Smooth muscle cell (in vitro differentiated cells): ENCODE data around the gene MT4. TPM values are rescaled to one million over a fixed set of nuclear protein-coding genes. Genes with fewer than 3 reads are reported as not detected.
"Not testable (repeated sequence)": the region's sequence is repeated elsewhere in the genome, so short reads cannot be mapped to it uniquely, and the experiment has no call there.

Source experiments
- DNase-seq: peaks from one replicate; lab custom pipeline; 2025; ENCODE audit not compliant: unreplicated experiment; lab: John Stamatoyannopoulos, UW
- H2AFZ ChIP-seq: fragments of 200-600 bp; sonication (generic); 2 replicates; pipeline ENCODE4 v1.6.0; 2016; ENCODE audit warnings: antibody characterized with exemption, low read depth, mild to moderate bottlenecking
- H3F3A ChIP-seq: fragments of 200-600 bp; sonication (generic); 2 replicates; pipeline ENCODE4 v1.6.0; 2017; ENCODE audit warnings: antibody characterized with exemption, low read depth
- H3K27ac ChIP-seq: fragments of 200-600 bp; sonication (generic); 2 replicates; pipeline ENCODE4 v1.5.1; 2016; ENCODE audit warnings: low read depth, mild to moderate bottlenecking
- H3K27me3 ChIP-seq: fragments of 200-600 bp; sonication (generic); 2 replicates; pipeline ENCODE4 v1.6.1; 2016; ENCODE audit warnings: low read depth, mild to moderate bottlenecking
- H3K36me3 ChIP-seq: fragments of 200-600 bp; sonication (generic); 2 replicates; pipeline ENCODE4 v1.5.1; 2016; ENCODE audit warnings: low read depth
- H3K4me1 ChIP-seq: fragments of 200-600 bp; sonication (generic); 2 replicates; pipeline ENCODE4 v1.5.1; 2016; ENCODE audit warnings: low read depth
- H3K4me2 ChIP-seq: fragments of 200-600 bp; sonication (generic); 2 replicates; pipeline ENCODE4 v1.6.0; 2016; ENCODE audit warnings: mild to moderate bottlenecking
- H3K4me3 ChIP-seq: fragments of 200-600 bp; sonication (generic); 2 replicates; pipeline ENCODE4 v1.5.1; 2016; ENCODE audit warnings: mild to moderate bottlenecking
- H3K79me2 ChIP-seq: fragments of 200-600 bp; sonication (generic); 2 replicates; pipeline ENCODE4 v1.6.0; 2016; ENCODE audit warnings: low read depth, mild to moderate bottlenecking
- H3K9ac ChIP-seq: fragments of 200-600 bp; sonication (generic); 2 replicates; pipeline ENCODE4 v1.6.0; 2016; ENCODE audit warnings: low read depth
- H3K9me3 ChIP-seq: fragments of 200-600 bp; sonication (generic); replicated peaks from 2 replicates; pipeline ENCODE4 v1.5.1; 2016; ENCODE audit warnings: low read depth
- H4K20me1 ChIP-seq: fragments of 200-600 bp; sonication (generic); 2 replicates; pipeline ENCODE4 v1.6.0; 2016; ENCODE audit warnings: low read depth
- WGBS: methylation state at CpG from one replicate; pipeline ENCODE4 v1.1.7; 2016; ENCODE audit warnings: low lambda C conversion rate; 5-methylcytosine and 5-hydroxymethylcytosine counted together
- polyA plus RNA-seq: library from polyadenylated mRNA; unstranded; fragments of >200 nt; fragmentation: Nextera tagmentation; extraction: Ambion mirVana; gene quantifications from 2 replicates; pipeline ENCODE4 v1.2.1, GENCODE V29; 2016
- total RNA-seq: library from RNA; depleted of rRNA; stranded (reverse); fragments of >200 nt; gene quantifications from 2 replicates; pipeline ENCODE4 v1.2.3, GENCODE V29; 2014
- TF ChIP-seq, protein P1 (sequence below): fragments of 200-600 bp; sonication (generic); IDR thresholded peaks from 2 replicates; pipeline ENCODE4 v1.5.1; 2017; ENCODE audit warnings: borderline replicate concordance, mild to moderate bottlenecking, antibody characterized with exemption; ENCODE audit not compliant: insufficient read depth, poor library complexity, severe bottlenecking

MT4 gene
- total and polyA plus RNA-seq, 2 experiments from 2014 or later, result not detected

- H3K9me3 ChIP-seq, result no peaks in the 10 kb centered on the region
- no peak for DNase-seq
- H2AFZ ChIP-seq, result no peak overlapping the region
- no peak overlapping the region for H3K9ac ChIP-seq
- H3K79me2 ChIP-seq, result no peaks in the 10 kb centered on the region
- no peaks in the 10 kb centered on the region for H3K36me3 ChIP-seq
- H3F3A ChIP-seq, result no peaks in the 10 kb centered on the region
- H3K4me3 ChIP-seq, result no peak overlapping the region
- H3K27me3 ChIP-seq, result no peaks in the 10 kb centered on the region
- 81% methylated on average over 4 of the region's 4 CpGs for WGBS
- no peak overlapping the region for H3K4me2 ChIP-seq
- TF ChIP-seq, protein P1, sequence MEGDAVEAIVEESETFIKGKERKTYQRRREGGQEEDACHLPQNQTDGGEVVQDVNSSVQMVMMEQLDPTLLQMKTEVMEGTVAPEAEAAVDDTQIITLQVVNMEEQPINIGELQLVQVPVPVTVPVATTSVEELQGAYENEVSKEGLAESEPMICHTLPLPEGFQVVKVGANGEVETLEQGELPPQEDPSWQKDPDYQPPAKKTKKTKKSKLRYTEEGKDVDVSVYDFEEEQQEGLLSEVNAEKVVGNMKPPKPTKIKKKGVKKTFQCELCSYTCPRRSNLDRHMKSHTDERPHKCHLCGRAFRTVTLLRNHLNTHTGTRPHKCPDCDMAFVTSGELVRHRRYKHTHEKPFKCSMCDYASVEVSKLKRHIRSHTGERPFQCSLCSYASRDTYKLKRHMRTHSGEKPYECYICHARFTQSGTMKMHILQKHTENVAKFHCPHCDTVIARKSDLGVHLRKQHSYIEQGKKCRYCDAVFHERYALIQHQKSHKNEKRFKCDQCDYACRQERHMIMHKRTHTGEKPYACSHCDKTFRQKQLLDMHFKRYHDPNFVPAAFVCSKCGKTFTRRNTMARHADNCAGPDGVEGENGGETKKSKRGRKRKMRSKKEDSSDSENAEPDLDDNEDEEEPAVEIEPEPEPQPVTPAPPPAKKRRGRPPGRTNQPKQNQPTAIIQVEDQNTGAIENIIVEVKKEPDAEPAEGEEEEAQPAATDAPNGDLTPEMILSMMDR, result no peak
- H4K20me1 ChIP-seq, result no peaks in the 10 kb centered on the region
- H3K4me1 ChIP-seq, result no peaks in the 10 kb centered on the region
- H3K27ac ChIP-seq, result no peak overlapping the region
Measured at GRCh38 chr16:56577300-56577625, 12.4 kb downstream of the MT4 start.

GRCh38 chr16:56580391-56581048 lies 15.6 kb downstream of the MT4 start:
- Histone ChIP-seq H3K9ac (no peak overlapping the region), H3K79me2 (no peaks in the 10 kb centered on the region), H3K4me1 (no peaks in the 10 kb centered on the region), H3K27ac (no peak overlapping the region), H3K27me3 (peaks cover 3% of the 10 kb centered on the region), H3F3A (no peaks in the 10 kb centered on the region), H2AFZ (no peak overlapping the region), H3K4me3 (no peak overlapping the region), H3K36me3 (no peaks in the 10 kb centered on the region), H3K4me2 (no peak overlapping the region), H3K9me3 (no peaks in the 10 kb centered on the region), H4K20me1 (no peaks in the 10 kb centered on the region)
- TF ChIP-seq, protein P1, result no peak
- DNase-seq, result no peak
- 75% methylated on average over 6 of the region's 6 CpGs for WGBS

DNA sequence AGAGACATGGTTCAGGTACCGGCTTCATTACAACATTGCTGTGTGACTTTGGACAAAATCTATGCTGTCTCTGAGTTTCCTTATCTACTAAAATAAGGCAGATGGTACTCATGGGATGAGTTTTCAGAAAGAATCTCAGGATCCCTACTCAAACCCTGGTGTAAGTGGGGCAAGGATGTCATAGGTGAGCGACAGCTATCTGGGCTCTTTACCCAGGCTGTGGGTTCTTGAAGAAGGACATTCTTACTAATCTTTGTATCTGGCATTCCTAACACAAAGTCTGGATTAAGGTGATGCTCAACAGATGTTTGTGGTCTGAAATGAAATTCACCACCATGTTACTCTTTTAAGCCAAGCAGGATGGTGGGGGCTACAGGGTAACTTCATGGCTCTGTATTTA lies 18.0 kb downstream of the MT4 start:
- not testable (repeated sequence) for H3K9me3 ChIP-seq, H3K4me3 ChIP-seq, H2AFZ ChIP-seq, H3K36me3 ChIP-seq, H3K9ac ChIP-seq, DNase-seq, H4K20me1 ChIP-seq, H3K4me1 ChIP-seq, H3K79me2 ChIP-seq, H3K4me2 ChIP-seq, H3F3A ChIP-seq
- Histone ChIP-seq H3K27ac (peak overlapping the region; percentile 25), H3K27me3 (peaks cover 26% of the 10 kb centered on the region)
- 86% methylated on average over 2 of the region's 2 CpGs for WGBS

- WGBS, result 67% methylated on average over 11 of the region's 11 CpGs
- no peak overlapping the region for H2AFZ ChIP-seq
- no peak overlapping the region for H3K9ac ChIP-seq
- no peak overlapping the region for H3K4me2 ChIP-seq
- H4K20me1 ChIP-seq, result no peaks in the 10 kb centered on the region
- no peaks in the 10 kb centered on the region for H3F3A ChIP-seq
- H3K27me3 ChIP-seq, result peaks cover 33% of the 10 kb centered on the region
- no peaks in the 10 kb centered on the region for H3K36me3 ChIP-seq
- DNase-seq, result no peak
- TF ChIP-seq, protein P1, result no peak
- no peaks in the 10 kb centered on the region for H3K79me2 ChIP-seq
- no peak overlapping the region for H3K4me3 ChIP-seq
- no peak overlapping the region for H3K27ac ChIP-seq
- no peaks in the 10 kb centered on the region for H3K4me1 ChIP-seq
- no peaks in the 10 kb centered on the region for H3K9me3 ChIP-seq
Measured at GRCh38 chr16:56583351-56584168, 18.7 kb downstream of the MT4 start.
